Natural killer cell (primary cell): ENCODE measurements around the gene POT1. TPM values are rescaled to one million over a fixed set of nuclear protein-coding genes. Genes with fewer than 3 reads are reported as not detected.

ENCODE experiments used
- ATAC-seq, 3 donors: fragments of 150-1000 bp in 2 of 3; fragments of 200-7000 bp in 1 of 3; cut with Tn5 transposase; 1 replicate in 1 of 3; 2 replicates in 2 of 3; pipeline ENCODE4 v1.10.0; 2021; ENCODE audit warnings: mild to moderate bottlenecking in 2 of 3, moderate library complexity in 2 of 3
- DNase-seq, 2 donors: peaks; one replicate each; pipeline versions ENCODE4 v3.0.0 to v3.0.0-alpha.2; 2013 to 2021; ENCODE audit warnings: mixed read lengths in 1 of 2
- H3K27ac ChIP-seq: one replicate; pipeline ENCODE4 v1.5.1; 2013; ENCODE audit warnings: mild to moderate bottlenecking, low read length
- H3K27me3 ChIP-seq: one replicate; pipeline ENCODE4 v1.6.1; 2013; ENCODE audit warnings: low read length; ENCODE audit not compliant: control insufficient read depth, insufficient read depth
- H3K36me3 ChIP-seq: one replicate; pipeline ENCODE4 v1.6.1; 2013; ENCODE audit warnings: low read length; ENCODE audit not compliant: control insufficient read depth, insufficient read depth
- H3K4me1 ChIP-seq: one replicate; pipeline ENCODE4 v1.6.1; 2013; ENCODE audit warnings: low read length; ENCODE audit not compliant: control insufficient read depth, insufficient read depth
- H3K4me3 ChIP-seq: one replicate; pipeline ENCODE4 v1.5.1; 2013; ENCODE audit warnings: low read length
- H3K9me3 ChIP-seq: one replicate; pipeline ENCODE4 v1.6.1; 2013; ENCODE audit warnings: low read length; ENCODE audit not compliant: control insufficient read depth, insufficient read depth
- H3K27ac Mint-ChIP-seq, 2 donors: one replicate each; pipeline ENCODE4 v1.8.0; 2022; ENCODE audit warnings: mild to moderate bottlenecking in 2 of 2, mixed read lengths in 2 of 2, moderate library complexity in 1 of 2
- H3K27me3 Mint-ChIP-seq, 2 donors: one replicate each; pipeline ENCODE4 v1.8.0; 2022; ENCODE audit warnings: low read depth in 2 of 2, mixed read lengths in 2 of 2
- H3K36me3 Mint-ChIP-seq: one replicate; pipeline ENCODE4 v1.8.0; 2022; ENCODE audit warnings: mixed read lengths
- H3K4me1 Mint-ChIP-seq, 2 donors: one replicate each; pipeline ENCODE4 v1.8.0; 2022; ENCODE audit warnings: mixed read lengths in 2 of 2
- H3K4me3 Mint-ChIP-seq: one replicate; pipeline ENCODE4 v1.8.0; 2022; ENCODE audit warnings: mild to moderate bottlenecking, moderate library complexity, mixed read lengths
- H3K9me3 Mint-ChIP-seq, 2 donors: one replicate each; pipeline ENCODE4 v1.8.0; 2022; ENCODE audit warnings: mixed read lengths in 2 of 2
- CTCF ChIP-seq: fragments of 200-600 bp; IDR thresholded peaks from one replicate; pipeline ENCODE4 v1.8.0; 2022; ENCODE audit warnings: antibody characterized with exemption
- WGBS: methylation state at CpG from one replicate; pipeline ENCODE4 v1.1.7; 2013; ENCODE audit warnings: missing lambda C conversion rate; ENCODE audit not compliant: insufficient coverage; 5-methylcytosine and 5-hydroxymethylcytosine counted together
- intact Hi-C: fragments of 100-400 bp; cut with micrococcal nuclease; formaldehyde crosslinking; loops from one replicate; pipeline ENCODE4 v1.14.2; 2022
- total RNA-seq, 4 donors: library from RNA; stranded (reverse); fragments of 120-200 nt in 1 of 4; gene quantifications; one replicate each; pipeline versions ENCODE4 v1.2.3 to v1.2.4, GENCODE V29; 2013 to 2022

Gene POT1
- total RNA-seq, 3 donors from 2014 or later (not counting 1 experiment from before 2014, with no cell fraction given) = 19.7 to 22.0 (median 20.8) TPM

- Histone ChIP-seq H3K4me1 (no peaks in the 10 kb centered on the region), H3K27me3 (no peaks in the 10 kb centered on the region), H3K9me3 (no peaks in the 10 kb centered on the region), H3K27ac (no peak overlapping the region), H3K4me3 (no peak overlapping the region), H3K36me3 (peaks cover 23% of the 10 kb centered on the region)
- WGBS = 75% methylated on average over 1 of the region's 1 CpG
- H3K36me3 Mint-ChIP-seq = peaks cover 30% of the 10 kb centered on the region
- DNase-seq (no peak), ATAC-seq (no peak)
- no peaks in the 10 kb centered on the region for H3K4me1 Mint-ChIP-seq
- no peaks in the 10 kb centered on the region for H3K9me3 Mint-ChIP-seq
- no peaks in the 10 kb centered on the region for H3K27me3 Mint-ChIP-seq
- no peak overlapping the region for H3K27ac Mint-ChIP-seq
- intact Hi-C loops = no loop called here
- H3K4me3 Mint-ChIP-seq = no peak overlapping the region
- no peak for TF ChIP-seq CTCF
Observed at GRCh38 chr7:124893140-124893827, 36.3 kb downstream of the POT1 start.

GRCh38 chr7:124887247-124887646 is 42.4 kb downstream of the POT1 start:
- TF ChIP-seq CTCF = no peak
- 100% methylated on average over 2 of the region's 3 CpGs for WGBS
- Histone ChIP-seq H3K27ac (no peak overlapping the region), H3K4me3 (no peak overlapping the region), H3K9me3 (no peaks in the 10 kb centered on the region), H3K27me3 (no peaks in the 10 kb centered on the region), H3K36me3 (peaks cover 16% of the 10 kb centered on the region), H3K4me1 (no peaks in the 10 kb centered on the region)
- H3K4me1 Mint-ChIP-seq = no peaks in the 10 kb centered on the region
- H3K36me3 Mint-ChIP-seq = peaks cover 21% of the 10 kb centered on the region
- no peaks in the 10 kb centered on the region for H3K9me3 Mint-ChIP-seq
- no peak overlapping the region for H3K27ac Mint-ChIP-seq
- ATAC-seq (no peak), DNase-seq (no peak)
- no peaks in the 10 kb centered on the region for H3K27me3 Mint-ChIP-seq
- H3K4me3 Mint-ChIP-seq = no peak overlapping the region
- intact Hi-C loops = no loop called here

- DNase-seq = no peak
- no peaks in the 10 kb centered on the region for H3K4me1 ChIP-seq
- Mint-ChIP-seq H3K36me3 (peaks cover 6% of the 10 kb centered on the region), H3K27ac (no peak overlapping the region), H3K4me3 (no peak overlapping the region), H3K4me1 (no peaks in the 10 kb centered on the region), H3K27me3 (no peaks in the 10 kb centered on the region), H3K9me3 (no peaks in the 10 kb centered on the region)
- ATAC-seq = no peak
- no peak overlapping the region for H3K4me3 ChIP-seq
- TF ChIP-seq CTCF = peak; percentile 10
- intact Hi-C loops = no loop called here
- no CpG with 5 or more reads among the region's 1 CpG for WGBS
- no peak overlapping the region for H3K27ac ChIP-seq
- no peaks in the 10 kb centered on the region for H3K36me3 ChIP-seq
- no peaks in the 10 kb centered on the region for H3K9me3 ChIP-seq
- no peaks in the 10 kb centered on the region for H3K27me3 ChIP-seq
Observed at GRCh38 chr7:124881981-124882380, 47.6 kb downstream of the POT1 start.

- no peak overlapping the region for H3K4me3 Mint-ChIP-seq
- H3K36me3 ChIP-seq = no peaks in the 10 kb centered on the region
- H3K4me1 Mint-ChIP-seq = no peaks in the 10 kb centered on the region
- no peaks in the 10 kb centered on the region for H3K9me3 ChIP-seq
- intact Hi-C loops = no loop called here
- H3K9me3 Mint-ChIP-seq = no peaks in the 10 kb centered on the region
- WGBS = 100% methylated on average over 1 of the region's 1 CpG
- no peaks in the 10 kb centered on the region for H3K27me3 ChIP-seq
- no peak for ATAC-seq
- H3K36me3 Mint-ChIP-seq = peaks cover 8% of the 10 kb centered on the region
- TF ChIP-seq CTCF = no peak
- no peaks in the 10 kb centered on the region for H3K27me3 Mint-ChIP-seq
- no peak for DNase-seq
- H3K4me3 ChIP-seq = no peak overlapping the region
- H3K27ac Mint-ChIP-seq = no peak overlapping the region
- H3K4me1 ChIP-seq = no peaks in the 10 kb centered on the region
- no peak overlapping the region for H3K27ac ChIP-seq
Observed at GRCh38 chr7:124879771-124880170, 49.9 kb downstream of the POT1 start.
